UCSD-AML1 (cell line): ENCODE data around the gene SMG7.

Source experiments
- DNase-seq: peaks from one replicate; lab custom pipeline; 2025; ENCODE audit not compliant: unreplicated experiment; lab: John Stamatoyannopoulos, UW

The SMG7 gene

DNA sequence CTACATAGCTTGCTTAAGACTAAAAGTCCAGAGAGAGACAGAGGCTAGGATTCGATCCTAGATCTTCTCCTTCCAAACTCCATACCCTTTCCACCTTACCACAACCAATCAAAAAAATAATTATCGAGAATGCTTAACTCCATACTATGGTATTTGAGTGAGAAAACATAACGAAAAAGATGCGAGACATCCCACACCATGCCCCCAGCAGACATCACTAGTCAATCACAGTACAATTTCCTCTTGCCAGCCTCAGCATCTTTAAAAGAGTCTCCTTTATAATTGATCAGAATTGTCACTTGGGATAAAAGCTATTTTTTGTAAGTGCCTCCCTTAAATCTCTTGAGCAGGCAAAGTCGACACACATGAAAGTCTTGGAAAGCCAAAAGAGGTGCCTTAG, 117.1 kb downstream of the SMG7 start:
- no peak for DNase-seq

DNA sequence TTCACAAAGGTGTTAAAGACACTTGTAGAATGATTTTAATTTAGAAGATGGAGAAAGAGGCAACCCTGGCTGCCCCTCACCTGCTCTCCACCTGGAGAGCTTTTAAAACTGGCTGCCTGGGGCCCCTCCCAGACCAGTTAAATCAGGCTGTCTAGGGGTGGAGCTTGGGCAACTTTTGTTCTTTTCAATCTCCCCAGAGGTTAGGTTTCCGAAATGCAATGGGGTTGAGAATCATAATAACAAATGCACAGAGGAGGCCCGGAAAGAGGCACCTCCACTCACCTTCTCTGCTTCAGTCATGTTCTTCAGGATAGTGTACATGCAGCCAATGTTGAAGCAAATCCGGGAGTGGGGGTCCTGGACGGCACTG, 117.6 kb downstream of the SMG7 start:
- DNase-seq = no peak

DNA sequence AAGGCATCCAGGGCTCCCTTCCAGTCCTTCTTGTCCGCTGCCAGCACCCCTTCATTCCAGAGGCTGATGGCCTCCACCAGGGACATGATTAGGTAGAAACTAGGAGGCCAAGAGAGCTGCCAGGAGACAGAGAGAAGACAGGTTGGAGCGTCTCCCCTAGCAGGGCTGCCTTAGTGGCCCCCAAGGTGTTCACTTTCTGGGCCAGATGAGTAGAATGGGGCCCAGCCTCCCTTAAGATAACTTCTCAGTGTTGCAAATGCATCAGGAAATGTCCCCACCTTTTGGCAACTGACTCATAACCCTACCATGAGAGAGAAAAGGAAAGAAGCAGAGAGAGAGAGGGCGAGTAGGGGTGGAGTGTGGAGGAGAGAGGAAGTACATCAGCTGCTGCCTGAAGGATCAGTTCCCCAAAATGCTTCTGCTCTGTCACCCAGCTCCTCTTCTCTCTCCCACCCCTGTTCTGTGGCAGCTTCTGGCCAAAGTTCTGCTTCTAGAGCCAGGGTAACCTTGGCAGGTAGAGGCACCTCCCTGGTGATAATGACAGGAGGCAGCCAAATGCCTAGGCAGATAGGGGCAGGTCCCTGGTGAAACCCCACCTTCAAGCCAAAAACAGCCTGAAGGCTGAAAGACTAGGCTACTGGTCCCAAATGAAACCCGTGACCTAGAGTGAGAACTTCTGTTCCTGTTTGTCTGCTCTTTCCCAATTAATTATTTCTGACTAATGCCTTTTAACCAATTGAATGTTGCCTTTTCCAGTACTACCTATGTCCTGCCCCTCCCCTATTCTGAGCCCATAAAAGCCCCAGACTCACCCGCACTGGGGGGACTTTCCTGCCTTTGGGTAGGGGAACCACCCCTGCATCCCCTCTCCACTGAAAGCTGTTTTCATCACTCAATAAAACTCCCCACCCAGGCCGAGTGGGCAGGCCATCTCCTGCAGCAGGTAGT, 118.2 kb downstream of the SMG7 start, which contains the start of gene NCF2:
Gene NCF2 (minus strand): TSS at position 216 of the 948 bp plus-strand sequence. CDS start 130 bp downstream, at position 86.
- peak; percentile 51 for DNase-seq

DNA sequence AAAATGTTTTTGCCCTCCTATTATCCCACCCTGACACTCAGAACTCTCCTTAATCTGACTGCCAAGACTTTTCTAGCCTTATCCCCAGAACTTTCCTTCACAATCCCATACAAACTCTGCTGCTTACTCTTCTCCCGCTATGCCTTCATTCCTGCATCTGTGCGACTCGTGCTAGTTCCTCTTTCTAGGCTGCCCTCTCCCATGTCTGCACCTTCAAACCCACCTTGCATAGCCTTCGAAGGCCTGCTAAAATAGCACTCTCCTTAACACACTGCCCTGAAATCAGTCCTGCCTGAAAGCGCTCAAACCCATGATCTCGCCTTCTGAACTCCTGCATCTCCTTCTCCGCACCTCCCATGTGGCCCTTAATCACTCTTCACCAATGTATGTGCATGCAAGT, 120.4 kb downstream of the SMG7 start:
- no peak for DNase-seq

DNA sequence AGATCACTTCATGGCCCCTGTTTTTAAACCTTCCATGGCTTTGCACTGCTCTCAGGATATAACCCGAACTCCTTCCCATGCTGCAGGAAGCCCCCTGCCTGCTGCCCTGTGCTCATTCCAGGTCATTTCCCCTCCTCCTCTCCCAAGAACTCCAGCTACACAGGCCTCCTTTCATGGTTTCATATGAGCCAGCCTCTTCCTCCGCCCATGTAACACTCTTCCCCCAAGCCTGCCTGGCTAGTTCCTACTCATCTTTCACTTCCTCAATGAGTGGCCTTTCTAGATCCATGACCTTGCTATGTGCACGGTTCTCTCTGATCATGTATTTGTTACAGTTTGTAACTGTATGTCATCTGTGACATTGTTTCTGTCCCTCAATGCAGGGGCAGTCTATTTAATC, 121.1 kb downstream of the SMG7 start:
- DNase-seq = peak; percentile 27

DNA sequence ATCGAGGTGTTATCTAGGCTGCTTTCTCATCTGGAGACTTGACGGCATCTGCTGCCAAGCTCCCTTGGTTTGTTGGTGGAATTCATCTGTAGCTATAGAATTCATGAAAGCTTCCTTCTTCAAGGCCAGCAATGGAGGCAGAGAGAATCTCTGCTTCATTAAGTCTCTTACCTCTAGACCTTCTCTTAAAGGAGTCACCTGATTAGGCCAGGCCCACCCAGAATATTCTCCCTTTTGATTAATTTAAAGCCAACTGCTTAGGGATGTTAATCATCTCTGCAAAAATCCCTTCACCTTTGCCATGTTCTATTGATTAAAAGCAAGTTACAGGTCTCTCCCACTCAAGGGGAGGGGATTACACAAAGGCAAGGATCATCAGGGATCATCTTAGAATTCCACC, 123.2 kb downstream of the SMG7 start:
- DNase-seq = no peak

DNA sequence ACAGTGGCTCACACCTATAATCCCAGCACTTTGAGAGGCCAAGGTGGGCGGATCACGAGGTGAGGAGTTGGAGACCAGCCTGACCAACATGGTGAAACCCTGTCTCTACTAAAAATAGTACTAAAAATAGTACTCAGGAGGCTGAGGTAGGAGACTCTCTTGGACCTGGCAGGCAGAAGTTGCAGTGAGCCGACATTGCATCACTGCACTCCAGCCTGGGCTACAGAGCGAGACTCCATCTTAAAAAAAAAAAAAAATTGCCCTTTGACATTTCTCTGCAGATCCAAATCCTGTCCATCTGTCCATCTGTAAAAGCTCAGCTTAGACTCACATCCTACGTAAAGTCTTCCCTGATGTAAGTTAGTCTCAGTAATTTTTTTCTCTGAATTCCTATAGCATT, 124.2 kb downstream of the SMG7 start:
- DNase-seq = no peak

DNA sequence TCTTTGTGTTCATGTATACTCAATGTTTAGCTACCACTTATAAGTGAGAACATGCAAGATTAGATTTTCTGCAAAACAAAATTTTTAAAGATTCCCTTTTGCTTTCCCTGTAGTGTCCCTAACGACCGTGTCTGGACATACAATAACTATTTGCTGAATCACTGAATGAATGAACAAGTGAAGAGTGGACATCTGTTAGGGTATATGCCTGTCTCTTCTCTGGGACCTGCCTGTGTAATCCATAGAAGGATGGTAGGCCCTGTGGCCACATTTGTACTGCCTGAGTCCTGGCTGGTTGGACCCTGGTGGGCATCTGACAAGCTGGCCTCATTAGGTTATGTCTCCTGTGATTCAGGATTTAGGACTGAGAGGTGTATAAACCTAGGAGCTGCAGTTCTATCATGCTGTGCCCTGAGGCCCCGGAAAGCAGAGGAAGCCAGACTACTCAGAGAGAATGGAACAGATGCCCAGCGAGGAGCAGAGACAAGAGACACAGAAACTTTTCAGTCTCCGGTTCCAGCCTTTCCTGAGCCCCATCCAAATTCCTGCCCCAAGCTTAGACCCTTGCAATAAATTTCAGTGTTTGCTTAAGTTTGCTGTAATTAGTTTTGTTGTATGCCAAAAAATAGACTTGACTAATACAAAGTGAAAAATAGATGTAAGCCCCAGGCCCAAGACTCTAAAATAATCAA, 125.5 kb downstream of the SMG7 start:
- no peak for DNase-seq

DNA sequence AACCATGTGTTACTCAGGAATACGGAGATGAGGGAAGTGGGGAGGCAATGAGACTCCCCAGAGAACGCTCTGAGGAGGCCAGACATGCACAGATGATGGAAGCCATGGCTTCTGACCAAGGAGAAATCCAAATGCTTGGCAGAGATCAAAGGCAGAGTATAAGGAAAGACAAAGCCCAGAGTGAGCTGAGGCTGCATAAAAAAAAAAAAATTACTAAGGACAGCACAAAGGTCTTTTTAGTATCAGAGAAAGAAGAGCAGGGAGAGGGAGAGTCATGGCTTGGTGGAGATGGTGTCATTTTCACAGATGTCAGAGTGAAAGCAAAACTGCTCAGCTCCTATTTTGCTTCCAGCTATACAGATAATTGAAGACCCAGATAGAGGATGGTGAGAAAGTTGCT, 126.1 kb downstream of the SMG7 start:
- no peak for DNase-seq

DNA sequence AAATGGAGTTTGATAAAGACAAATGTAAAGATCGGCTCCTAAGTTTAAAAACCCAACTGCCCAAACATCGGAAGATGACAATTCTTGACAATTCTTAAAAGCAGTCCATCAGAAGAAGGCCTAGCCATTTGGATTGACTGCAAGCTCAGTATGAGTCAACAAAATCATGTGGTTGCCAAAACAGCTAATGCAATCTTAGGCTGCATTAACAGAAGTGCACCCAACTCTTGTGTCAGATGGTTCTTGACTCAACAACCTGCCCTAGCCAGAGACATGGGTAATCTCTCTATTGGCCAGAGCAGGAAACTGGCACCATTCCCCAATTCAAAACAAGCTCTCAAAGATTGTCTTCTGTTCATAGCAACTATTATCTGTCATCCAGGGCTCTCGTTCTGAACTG, 127.8 kb downstream of the SMG7 start:
- no peak for DNase-seq

DNA sequence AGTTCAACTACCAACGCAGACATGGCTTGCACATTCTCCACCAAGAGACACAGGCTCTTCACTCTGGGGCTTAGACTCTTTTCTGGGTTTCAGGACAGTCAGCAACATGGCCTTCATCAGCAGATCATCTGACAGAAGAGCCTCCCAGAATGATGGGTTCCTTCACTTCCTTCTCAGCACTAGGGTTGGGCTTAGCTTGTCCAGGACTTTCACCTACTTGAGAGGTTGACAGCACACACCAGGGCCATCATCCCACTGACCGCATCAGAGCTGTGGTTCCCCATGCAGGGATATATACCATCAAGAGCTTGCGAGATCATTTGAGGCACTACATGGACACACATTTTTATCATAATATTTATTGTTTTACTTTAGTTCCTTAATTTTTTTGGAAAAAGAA, 128.3 kb downstream of the SMG7 start:
- DNase-seq = no peak

DNA sequence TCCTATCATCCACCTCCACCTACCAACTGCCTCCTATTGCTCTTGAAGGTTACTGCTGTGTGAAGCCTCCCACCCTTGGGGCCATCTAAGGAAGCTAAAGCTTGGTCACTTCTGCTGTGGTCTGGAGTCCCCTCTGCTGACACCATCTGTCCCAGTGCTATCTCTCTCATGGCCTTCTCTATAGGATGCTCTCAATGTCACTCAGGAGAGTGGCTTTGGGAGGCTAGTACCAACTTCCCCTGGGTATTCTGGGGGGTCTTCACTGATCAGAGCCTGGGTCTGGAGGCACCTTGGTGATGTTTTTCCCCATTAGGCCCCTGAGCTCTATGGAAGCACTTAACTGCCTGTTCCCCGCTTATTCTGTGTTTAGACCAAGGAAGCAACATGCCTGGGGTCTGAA, 130.2 kb downstream of the SMG7 start:
- DNase-seq = no peak
